ENCODE data around the gene GDPD3. TPM values are rescaled to one million over a fixed set of nuclear protein-coding genes. Genes with fewer than 3 reads are reported as not detected.

The GDPD3 gene
- total and polyA plus RNA-seq, 9 of the 15 experiments (the other 6 are each of a cell fraction or from before 2014, with no cell fraction given): 0.47 to 3.9 (median 1.1) TPM

DNA sequence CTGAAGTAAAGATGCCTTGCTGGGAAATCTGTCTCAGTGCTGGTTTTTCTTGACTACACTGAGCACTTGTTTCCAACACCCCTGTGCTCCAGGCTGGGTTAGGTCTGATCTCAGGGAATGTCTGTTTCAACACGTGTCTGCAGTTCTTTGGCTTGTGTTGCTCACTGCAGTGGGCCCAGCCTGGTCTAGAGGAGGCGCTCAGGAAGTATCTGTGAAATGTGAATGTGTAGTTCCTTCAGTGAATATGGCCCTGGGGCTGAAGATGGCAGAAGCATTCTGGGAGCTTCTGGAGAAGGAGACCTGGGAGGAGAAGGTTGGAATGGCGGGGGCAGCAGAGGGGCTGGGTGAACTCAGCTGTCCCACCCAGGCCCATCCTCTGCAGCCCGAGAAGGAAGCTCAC is 9.2 kb downstream of the GDPD3 start:
- no TSS peak for BruUV-seq (replicated peaks)
- peaks cover 2% of the 10 kb centered on the region for H3K9me1 ChIP-seq (ENCODE audit: control insufficient read depth, insufficient read depth, low read length)
- no peaks in the 10 kb centered on the region for H3K9me3 ChIP-seq (replicated peaks; ENCODE audit: control insufficient read depth, insufficient read depth, low read depth, low read length)
- FAIRE-seq (no peak), DNase-seq (ENCODE audit: extremely low read depth in 1 of 4, low spot score in 3 of 4) (no peak), ATAC-seq (no peak)
- peaks cover 4 to 8% of the 10 kb centered on the region in 2 experiments; a peak in 4 of 5 replicates for H3K4me1 ChIP-seq (replicated peaks in 1 of 2; ENCODE audit: control insufficient read depth in 2 of 2, insufficient read depth in 2 of 2, low read length in 2 of 2)
- POLR2A ChIA-PET: interaction anchor here (0.7 to 1.3 kb wide), 2 partner anchors 12 to 25 kb away, joined by 3 to 4 read pairs; partner anchors contain the start of gene TBX6
- no peak overlapping the region for H3K4me3 ChIP-seq
- in situ Hi-C loops (cut with MboI): no loop called here
- peaks cover 3% of the 10 kb centered on the region; the same call in 2 of the 3 replicates for H3K36me3 ChIP-seq (ENCODE audit: control insufficient read depth, insufficient read depth, low read length)
- no peaks in the 10 kb centered on the region for H3K27me3 ChIP-seq (ENCODE audit: control insufficient read depth in 2 of 2, insufficient read depth in 2 of 2, low read length in 2 of 2)
- intact Hi-C loops (cut with micrococcal nuclease): no loop called here
- peak overlapping the region in 1 of 2 experiments; percentile 73; a peak in 1 of 4 replicates for H3K9ac ChIP-seq (ENCODE audit: insufficient read depth in 1 of 2, low read depth in 2 of 2, low read length in 2 of 2)
- no peak for TF ChIP-seq TFAP4 (CRISPR knock-in tag; IDR thresholded peaks at IDR 0.05; ENCODE audit: borderline replicate concordance)
- no peak for TF ChIP-seq FOXJ3 (CRISPR knock-in tag; IDR thresholded peaks at IDR 0.05)
- no peak for TF ChIP-seq KDM4B (IDR thresholded peaks at IDR 0.05; ENCODE audit: borderline replicate concordance in 2 of 2, low read depth in 1 of 2)
- no peak for TF ChIP-seq SMARCA4 (IDR thresholded peaks at IDR 0.05)
- TF ChIP-seq REST (IDR thresholded peaks at IDR 0.05; ENCODE audit: borderline replicate concordance): no peak
- TF ChIP-seq REST (CRISPR knock-in tag; IDR thresholded peaks at IDR 0.05; ENCODE audit: low read depth): no peak
- TF ChIP-seq FOXP4 (CRISPR knock-in tag; IDR thresholded peaks at IDR 0.05; ENCODE audit: borderline replicate concordance): no peak
- TF ChIP-seq CBX1 (IDR thresholded peaks at IDR 0.05; ENCODE audit: low read depth): no peak
- no peak for TF ChIP-seq ZNF583 (CRISPR knock-in tag; IDR thresholded peaks at IDR 0.05)
- no peak for TF ChIP-seq POLR2H (tag; IDR thresholded peaks at IDR 0.05; ENCODE audit: low read depth)
- no peak for TF ChIP-seq ZKSCAN8 (CRISPR knock-in tag; IDR thresholded peaks at IDR 0.05)
- no peaks in the 10 kb centered on the region for H4K20me1 ChIP-seq (replicated peaks; ENCODE audit: control insufficient read depth, insufficient read depth, low read length)
- no peak overlapping the region for H3K27ac ChIP-seq (ENCODE audit: extremely low read depth, low read depth, low read length)
- H3K79me2 ChIP-seq (ENCODE audit: control insufficient read depth, insufficient read depth, low read length): no peaks in the 10 kb centered on the region
- H3K4me2 ChIP-seq (ENCODE audit: insufficient read depth, low read length): no peak overlapping the region
- WGBS (ENCODE audit: insufficient coverage, low coverage, missing lambda C conversion rate): 61% methylated on average over 4 of the region's 4 CpGs
- H2AFZ ChIP-seq (ENCODE audit: low read depth, low read length): no peak overlapping the region
- CTCF ChIA-PET (ENCODE audit: low intra/inter-chr PET ratio): no interaction called here

All from K562 (cell line).